Measurements from ENCODE around the gene NUDT9. TPM values are rescaled to one million over a fixed set of nuclear protein-coding genes. Genes with fewer than 3 reads are reported as not detected.

Gene NUDT9
- total RNA-seq, 1 experiment from 2014 or later: 17.6 TPM

DNA sequence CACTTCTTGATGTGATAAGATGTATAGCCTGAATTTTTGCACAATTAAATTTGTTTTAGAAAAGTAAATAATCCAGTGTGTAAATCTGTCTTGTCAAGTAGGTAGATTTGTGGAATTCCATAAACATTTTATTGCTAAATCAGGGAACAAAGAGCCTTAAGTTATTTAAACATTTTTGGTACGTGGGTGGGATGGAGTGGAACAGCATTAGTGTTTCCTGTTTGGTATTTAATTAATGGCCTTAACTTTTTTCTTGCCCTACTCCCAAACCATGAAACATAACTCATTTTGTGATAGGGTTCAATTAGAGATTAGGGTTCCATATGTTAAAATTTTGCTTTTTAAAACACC is 5.1 kb downstream of the NUDT9 start:
- no peak for TF ChIP-seq CTCF (IDR thresholded peaks at IDR 0.05; ENCODE audit: unreplicated experiment)
- CTCF ChIA-PET: interaction anchor here (0.7 kb wide), 1 partner anchor 436 kb away, joined by 3 read pairs; no protein-coding TSS in a partner anchor
- intact Hi-C loops (cut with micrococcal nuclease): no loop called here

GRCh38 chr4:87428979-87429378 is 6.6 kb downstream of the NUDT9 start:
- no TSS peak for BruUV-seq (replicated peaks)
- no peaks in the 10 kb centered on the region for H3K9me3 Mint-ChIP-seq (ENCODE audit: unreplicated experiment)
- no peak for DNase-seq (ENCODE audit: unreplicated experiment)
- ChIA-PET CTCF (interaction anchor here (0.9 kb wide), 1 partner anchor 845 kb away, joined by 3 read pairs; no protein-coding TSS in a partner anchor), POLR2A (no interaction called here)
- H3K27ac Mint-ChIP-seq (ENCODE audit: low read depth, unreplicated experiment): no peak overlapping the region
- H3K4me3 Mint-ChIP-seq (ENCODE audit: unreplicated experiment): no peak overlapping the region
- TF ChIP-seq CTCF (IDR thresholded peaks at IDR 0.05; ENCODE audit: unreplicated experiment): no peak
- intact Hi-C loops (cut with micrococcal nuclease): no loop called here
- H3K27me3 Mint-ChIP-seq (ENCODE audit: insufficient read depth, unreplicated experiment): no peaks in the 10 kb centered on the region
- H3K4me1 Mint-ChIP-seq (ENCODE audit: insufficient read depth, unreplicated experiment): no peaks in the 10 kb centered on the region
- no peaks in the 10 kb centered on the region for H3K36me3 Mint-ChIP-seq (ENCODE audit: insufficient read depth, unreplicated experiment)

More for the DNA sequence above, 5.1 kb downstream of the NUDT9 start:
- no TSS peak for BruUV-seq (replicated peaks)
- POLR2A ChIA-PET: interaction anchor here (0.6 kb wide), 1 partner anchor 15 kb away, joined by 4 read pairs; no protein-coding TSS in a partner anchor
- no peak for DNase-seq (ENCODE audit: unreplicated experiment)
- H3K4me1 Mint-ChIP-seq (ENCODE audit: insufficient read depth, unreplicated experiment): peaks cover under 1% of the 10 kb centered on the region
- H3K27me3 Mint-ChIP-seq (ENCODE audit: insufficient read depth, unreplicated experiment): no peaks in the 10 kb centered on the region
- no peaks in the 10 kb centered on the region for H3K9me3 Mint-ChIP-seq (ENCODE audit: unreplicated experiment)
- H3K27ac Mint-ChIP-seq (ENCODE audit: low read depth, unreplicated experiment): no peak overlapping the region
- H3K4me3 Mint-ChIP-seq (ENCODE audit: unreplicated experiment): no peak overlapping the region
- H3K36me3 Mint-ChIP-seq (ENCODE audit: insufficient read depth, unreplicated experiment): peaks cover 1% of the 10 kb centered on the region

GRCh38 chr4:87430038-87430437 is 7.7 kb downstream of the NUDT9 start:
- POLR2A ChIA-PET: no interaction called here
- Mint-ChIP-seq H3K36me3 (ENCODE audit: insufficient read depth, unreplicated experiment) (no peaks in the 10 kb centered on the region), H3K4me1 (ENCODE audit: insufficient read depth, unreplicated experiment) (no peaks in the 10 kb centered on the region), H3K9me3 (ENCODE audit: unreplicated experiment) (no peaks in the 10 kb centered on the region), H3K4me3 (ENCODE audit: unreplicated experiment) (no peak overlapping the region), H3K27ac (ENCODE audit: low read depth, unreplicated experiment) (no peak overlapping the region), H3K27me3 (ENCODE audit: insufficient read depth, unreplicated experiment) (no peaks in the 10 kb centered on the region)
- intact Hi-C loops (cut with micrococcal nuclease): no loop called here
- no peak for DNase-seq (ENCODE audit: unreplicated experiment)
- CTCF ChIA-PET: no interaction called here
- no TSS peak for BruUV-seq (replicated peaks)
- no peak for TF ChIP-seq CTCF (IDR thresholded peaks at IDR 0.05; ENCODE audit: unreplicated experiment)

DNA sequence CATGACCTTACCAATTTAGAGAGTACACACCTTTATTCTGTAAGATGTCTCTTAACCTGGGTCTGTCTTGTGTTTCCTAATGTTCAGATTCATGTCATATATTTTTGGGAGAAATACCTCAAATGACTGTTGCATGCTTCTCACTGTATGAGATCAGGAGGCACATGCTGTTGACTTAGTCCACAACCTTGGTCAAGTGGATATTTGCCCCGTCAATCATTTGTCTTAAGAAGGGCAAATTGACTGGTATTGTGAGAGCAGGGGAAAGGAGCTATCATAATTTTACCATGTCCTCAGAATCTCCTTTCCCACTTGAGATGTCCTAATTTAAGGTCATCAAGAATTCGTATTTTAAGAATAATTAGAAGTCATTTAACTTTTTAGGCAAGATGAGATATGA is 11.0 kb downstream of the NUDT9 start:
- Mint-ChIP-seq H3K4me3 (ENCODE audit: unreplicated experiment) (no peak overlapping the region), H3K27me3 (ENCODE audit: insufficient read depth, unreplicated experiment) (no peaks in the 10 kb centered on the region), H3K36me3 (ENCODE audit: insufficient read depth, unreplicated experiment) (peaks cover 17% of the 10 kb centered on the region), H3K27ac (ENCODE audit: low read depth, unreplicated experiment) (no peak overlapping the region), H3K4me1 (ENCODE audit: insufficient read depth, unreplicated experiment) (no peaks in the 10 kb centered on the region), H3K9me3 (ENCODE audit: unreplicated experiment) (no peaks in the 10 kb centered on the region)
- POLR2A ChIA-PET: interaction anchor here (0.9 to 1.4 kb wide), 2 partner anchors 10 to 11 kb away, joined by 3 to 9 read pairs; partner anchors contain the start of gene NUDT9
- TF ChIP-seq CTCF (IDR thresholded peaks at IDR 0.05; ENCODE audit: unreplicated experiment): no peak
- no peak for DNase-seq (ENCODE audit: unreplicated experiment)
- no TSS peak for BruUV-seq (replicated peaks)
- intact Hi-C loops (cut with micrococcal nuclease): no loop called here
- CTCF ChIA-PET: no interaction called here
